ENCODE measurements around the gene MRPL2.

GRCh38 chr6:43097098-43097489 lies 37.9 kb upstream of the MRPL2 start:
- no peak for TF ChIP-seq POLR2A (IDR thresholded peaks at IDR 0.05; ENCODE audit: low read depth, low read length)
- TF ChIP-seq SPI1 (IDR thresholded peaks at IDR 0.05; ENCODE audit: low read depth, low read length), result no peak
- TF ChIP-seq POLR2AphosphoS5 (IDR thresholded peaks at IDR 0.05; ENCODE audit: low read depth, low read length), result no peak
- no peak for TF ChIP-seq TAF1 (IDR thresholded peaks at IDR 0.05; ENCODE audit: low read depth, low read length)

Data from GM12891 (cell line).